Activated CD4-positive, CD25-positive, alpha-beta regulatory T cell treated with anti-CD3 and anti-CD28 coated beads, Interleukin-2, amount 50 U/mL, for 16 hours (primary cell): ENCODE results near the gene DAB1.

ENCODE experiments used
- DNase-seq: peaks from one replicate; pipeline ENCODE4 v3.0.0-alpha.2; 2020; ENCODE audit warnings: low read depth, low spot score

Gene DAB1

GRCh38 chr1:57084701-57085100 is 339.2 kb downstream of the DAB1 start:
- no peak for DNase-seq

GRCh38 chr1:57082711-57083439 is 341.0 kb downstream of the DAB1 start:
- no peak for DNase-seq

GRCh38 chr1:57079454-57080157 is 344.3 kb downstream of the DAB1 start:
- DNase-seq, result no peak

GRCh38 chr1:57072401-57073110 is 351.3 kb downstream of the DAB1 start:
- DNase-seq, result no peak

GRCh38 chr1:57067863-57068262 is 356.0 kb downstream of the DAB1 start:
- DNase-seq, result no peak

GRCh38 chr1:57066980-57067610 is 356.8 kb downstream of the DAB1 start:
- DNase-seq, result no peak

GRCh38 chr1:57065442-57065841 is 358.4 kb downstream of the DAB1 start:
- no peak for DNase-seq

GRCh38 chr1:57064379-57065140 is 359.3 kb downstream of the DAB1 start:
- DNase-seq, result no peak

GRCh38 chr1:57063406-57064125 is 360.3 kb downstream of the DAB1 start:
- DNase-seq, result no peak

GRCh38 chr1:57061369-57061768 is 362.5 kb downstream of the DAB1 start:
- DNase-seq, result no peak

- no peak for DNase-seq
Measured at GRCh38 chr1:57060451-57060850, 363.4 kb downstream of the DAB1 start.

- no peak for DNase-seq
Measured at GRCh38 chr1:57058652-57059501, 365.0 kb downstream of the DAB1 start.

GRCh38 chr1:57048856-57049255 is 375.0 kb downstream of the DAB1 start:
- no peak for DNase-seq

- no peak for DNase-seq
Measured at GRCh38 chr1:57046462-57046861, 377.4 kb downstream of the DAB1 start.

GRCh38 chr1:57041901-57042300 is 382.0 kb downstream of the DAB1 start:
- no peak for DNase-seq

- DNase-seq, result no peak
Measured at GRCh38 chr1:57040811-57041210, 383.0 kb downstream of the DAB1 start.

- no peak for DNase-seq
Measured at GRCh38 chr1:57036641-57037579, 386.9 kb downstream of the DAB1 start.

GRCh38 chr1:57034713-57035112 is 389.1 kb downstream of the DAB1 start:
- DNase-seq, result no peak
